ENCODE data around the gene DOCK4.

Gene DOCK4

GRCh38 chr7:112018305-112019030 is 187.7 kb downstream of the DOCK4 start:
- Histone ChIP-seq H2AFZ (ENCODE audit: low read depth, low read length, severe bottlenecking) (no peak overlapping the region), H3K36me3 (ENCODE audit: low read length) (no peaks in the 10 kb centered on the region), H3K4me3 (ENCODE audit: insufficient read depth, low read length, poor library complexity, severe bottlenecking) (no peak overlapping the region), H3K9ac (ENCODE audit: low read length) (no peak overlapping the region), H3K9me3 (ENCODE audit: insufficient read depth, low read length) (no peaks in the 10 kb centered on the region), H3K27me3 (ENCODE audit: low read length) (no peaks in the 10 kb centered on the region), H4K20me1 (ENCODE audit: low read depth, low read length) (no peaks in the 10 kb centered on the region), H3K9me2 (replicated peaks; ENCODE audit: insufficient read depth, low read length) (no peaks in the 10 kb centered on the region), H3F3A (ENCODE audit: insufficient read depth) (no peaks in the 10 kb centered on the region), H3K27ac (ENCODE audit: low read depth, low read length) (no peak overlapping the region), H3K79me2 (ENCODE audit: insufficient read depth, low read length) (no peaks in the 10 kb centered on the region), H3K4me2 (ENCODE audit: low read depth, low read length, poor library complexity, severe bottlenecking) (no peak overlapping the region)
- TF ChIP-seq CTCF (IDR thresholded peaks at IDR 0.05; ENCODE audit: insufficient read depth, low read length, poor library complexity, severe bottlenecking), result no peak
- no peak for TF ChIP-seq EZH2phosphoT487 (conservative IDR thresholded peaks at IDR 0.05; ENCODE audit: low read length)

GRCh38 chr7:112015146-112015545 is 191.1 kb downstream of the DOCK4 start:
- H3K9me3 ChIP-seq (ENCODE audit: insufficient read depth, low read length), result no peaks in the 10 kb centered on the region
- no peaks in the 10 kb centered on the region for H3K9me2 ChIP-seq (replicated peaks; ENCODE audit: insufficient read depth, low read length)
- no peak overlapping the region for H2AFZ ChIP-seq (ENCODE audit: low read depth, low read length, severe bottlenecking)
- no peak overlapping the region for H3K9ac ChIP-seq (ENCODE audit: low read length)
- no peaks in the 10 kb centered on the region for H3K36me3 ChIP-seq (ENCODE audit: low read length)
- TF ChIP-seq EZH2phosphoT487 (conservative IDR thresholded peaks at IDR 0.05; ENCODE audit: low read length), result no peak
- no peak for TF ChIP-seq CTCF (IDR thresholded peaks at IDR 0.05; ENCODE audit: insufficient read depth, low read length, poor library complexity, severe bottlenecking)
- no peaks in the 10 kb centered on the region for H3F3A ChIP-seq (ENCODE audit: insufficient read depth)
- no peak overlapping the region for H3K27ac ChIP-seq (ENCODE audit: low read depth, low read length)
- no peak overlapping the region for H3K4me2 ChIP-seq (ENCODE audit: low read depth, low read length, poor library complexity, severe bottlenecking)
- no peak overlapping the region for H3K4me3 ChIP-seq (ENCODE audit: insufficient read depth, low read length, poor library complexity, severe bottlenecking)
- no peaks in the 10 kb centered on the region for H3K27me3 ChIP-seq (ENCODE audit: low read length)
- H4K20me1 ChIP-seq (ENCODE audit: low read depth, low read length), result no peaks in the 10 kb centered on the region
- no peaks in the 10 kb centered on the region for H3K79me2 ChIP-seq (ENCODE audit: insufficient read depth, low read length)

GRCh38 chr7:112014347-112014746 is 191.9 kb downstream of the DOCK4 start:
- no peaks in the 10 kb centered on the region for H3K9me3 ChIP-seq (ENCODE audit: insufficient read depth, low read length)

More at GRCh38 chr7:112014347-112014746, 191.9 kb downstream of the DOCK4 start:
- no peaks in the 10 kb centered on the region for H3K79me2 ChIP-seq (ENCODE audit: insufficient read depth, low read length)
- no peaks in the 10 kb centered on the region for H3K36me3 ChIP-seq (ENCODE audit: low read length)
- H3K4me2 ChIP-seq (ENCODE audit: low read depth, low read length, poor library complexity, severe bottlenecking), result no peak overlapping the region
- no peak for TF ChIP-seq EZH2phosphoT487 (conservative IDR thresholded peaks at IDR 0.05; ENCODE audit: low read length)
- TF ChIP-seq CTCF (IDR thresholded peaks at IDR 0.05; ENCODE audit: insufficient read depth, low read length, poor library complexity, severe bottlenecking), result no peak
- H2AFZ ChIP-seq (ENCODE audit: low read depth, low read length, severe bottlenecking), result no peak overlapping the region
- no peaks in the 10 kb centered on the region for H4K20me1 ChIP-seq (ENCODE audit: low read depth, low read length)
- H3K27ac ChIP-seq (ENCODE audit: low read depth, low read length), result no peak overlapping the region
- H3K9me2 ChIP-seq (replicated peaks; ENCODE audit: insufficient read depth, low read length), result no peaks in the 10 kb centered on the region
- H3K9ac ChIP-seq (ENCODE audit: low read length), result no peak overlapping the region
- no peaks in the 10 kb centered on the region for H3F3A ChIP-seq (ENCODE audit: insufficient read depth)
- no peak overlapping the region for H3K4me3 ChIP-seq (ENCODE audit: insufficient read depth, low read length, poor library complexity, severe bottlenecking)
- no peaks in the 10 kb centered on the region for H3K27me3 ChIP-seq (ENCODE audit: low read length)
